MM.1S (cell line): Measurements from ENCODE around the gene ANP32B.

ENCODE experiments used
- CTCF ChIP-seq: fragments of 300-600 bp; sonication (generic); IDR thresholded peaks from 2 replicates; pipeline ENCODE4 v1.5.1; 2016; ENCODE audit warnings: antibody characterized with exemption, low read length, mixed read lengths
- EZH2 ChIP-seq: fragments of 300-600 bp; sonication (generic); optimal IDR thresholded peaks from 2 replicates; pipeline ENCODE3; 2017; ENCODE audit warnings: low read depth, mild to moderate bottlenecking, antibody characterized with exemption, low read length, mixed read lengths
- EZH2phosphoT487 ChIP-seq: fragments of 300-600 bp; sonication (generic); IDR thresholded peaks from 2 replicates; pipeline ENCODE4 v1.6.1; 2018; ENCODE audit warnings: antibody characterized with exemption, low read length

DNA sequence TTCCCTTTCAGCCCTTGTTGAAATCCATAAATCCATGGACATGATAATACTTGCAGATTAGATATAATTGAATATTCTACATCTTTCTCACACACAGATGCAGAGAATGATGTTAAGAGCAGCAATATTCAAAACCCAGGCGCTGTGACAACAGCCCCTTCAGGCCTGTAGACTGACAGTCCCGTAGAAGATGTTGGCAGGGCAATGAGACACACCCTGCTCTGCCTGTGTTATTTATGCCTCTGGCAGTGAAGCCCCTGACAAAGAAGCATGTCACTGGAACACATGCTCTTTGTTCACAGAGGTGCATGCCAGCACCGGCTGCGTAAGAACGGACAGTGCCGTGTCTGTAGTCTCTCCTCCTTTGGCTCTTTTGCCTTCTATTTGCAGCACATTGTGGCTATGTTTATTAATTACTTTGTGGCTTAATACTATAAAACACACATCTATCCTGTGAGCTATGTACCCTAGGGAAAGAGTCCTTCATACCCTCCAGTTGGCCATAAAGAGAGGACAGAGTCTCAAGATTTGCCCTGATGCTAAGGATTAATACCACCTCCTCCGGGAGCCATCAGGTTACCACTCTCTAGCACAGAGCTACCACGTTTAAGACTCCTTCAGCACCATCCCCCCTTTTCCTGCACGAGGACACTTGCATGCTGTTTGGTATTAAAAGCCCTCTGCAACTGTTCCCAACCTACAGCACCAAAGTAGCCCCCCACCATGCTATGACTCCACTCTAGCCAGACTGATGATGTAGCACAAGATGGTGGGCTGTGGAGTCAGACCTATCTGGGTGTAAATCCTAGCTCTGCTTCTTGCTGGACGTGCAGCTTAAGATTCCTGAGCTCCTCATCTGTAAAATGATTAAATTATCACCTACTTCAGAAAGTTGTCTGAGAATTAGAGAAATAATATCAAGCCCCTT, 2.0 kb upstream of the ANP32B start:
- no peak for TF ChIP-seq CTCF
- TF ChIP-seq EZH2: no peak
- TF ChIP-seq EZH2phosphoT487: no peak
